Fibroblast of villous mesenchyme (primary cell): ENCODE results near the gene ITGA4. TPM values are rescaled to one million over a fixed set of nuclear protein-coding genes. Genes with fewer than 3 reads are reported as not detected.

Experiments used
- DNase-seq: peaks from one replicate; pipeline ENCODE4 v3.0.0-alpha.2; 2010; ENCODE audit warnings: low read depth
- H3K4me3 ChIP-seq: 2 replicates; pipeline ENCODE4 v1.5.1; 2011; ENCODE audit warnings: low read depth, mild to moderate bottlenecking, low read length
- total RNA-seq: library from RNA; depleted of rRNA; stranded (reverse); fragments of >200 nt; gene quantifications from 2 replicates; pipeline ENCODE4 v1.2.3, GENCODE V29; 2012
- TF ChIP-seq, protein P1 (sequence below): IDR thresholded peaks from 2 replicates; pipeline ENCODE4 v1.5.1; 2012; ENCODE audit warnings: low read depth, mild to moderate bottlenecking, low read length; ENCODE audit not compliant: insufficient read depth

The ITGA4 gene
- total RNA-seq, 1 donor = 132 TPM

DNA sequence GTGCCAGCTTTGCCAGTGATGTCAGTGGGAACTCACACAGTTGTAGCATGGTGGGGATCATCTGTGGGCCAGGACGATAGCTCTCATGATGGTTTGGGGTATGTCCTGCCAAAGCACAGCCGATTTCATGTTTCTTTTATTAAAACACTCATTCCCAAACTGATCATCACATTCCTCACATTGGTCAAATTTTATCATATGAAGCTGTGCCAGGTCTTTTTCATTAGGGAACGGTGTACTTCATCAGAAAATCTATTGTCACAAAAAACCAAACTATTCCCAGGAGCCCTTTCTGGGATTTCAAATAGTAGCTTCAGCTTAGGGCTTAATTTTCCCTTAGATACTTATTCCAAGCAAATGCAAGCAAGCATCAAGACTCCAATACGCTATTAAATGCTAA, 42.0 kb downstream of the ITGA4 start:
- TF ChIP-seq, protein P1, sequence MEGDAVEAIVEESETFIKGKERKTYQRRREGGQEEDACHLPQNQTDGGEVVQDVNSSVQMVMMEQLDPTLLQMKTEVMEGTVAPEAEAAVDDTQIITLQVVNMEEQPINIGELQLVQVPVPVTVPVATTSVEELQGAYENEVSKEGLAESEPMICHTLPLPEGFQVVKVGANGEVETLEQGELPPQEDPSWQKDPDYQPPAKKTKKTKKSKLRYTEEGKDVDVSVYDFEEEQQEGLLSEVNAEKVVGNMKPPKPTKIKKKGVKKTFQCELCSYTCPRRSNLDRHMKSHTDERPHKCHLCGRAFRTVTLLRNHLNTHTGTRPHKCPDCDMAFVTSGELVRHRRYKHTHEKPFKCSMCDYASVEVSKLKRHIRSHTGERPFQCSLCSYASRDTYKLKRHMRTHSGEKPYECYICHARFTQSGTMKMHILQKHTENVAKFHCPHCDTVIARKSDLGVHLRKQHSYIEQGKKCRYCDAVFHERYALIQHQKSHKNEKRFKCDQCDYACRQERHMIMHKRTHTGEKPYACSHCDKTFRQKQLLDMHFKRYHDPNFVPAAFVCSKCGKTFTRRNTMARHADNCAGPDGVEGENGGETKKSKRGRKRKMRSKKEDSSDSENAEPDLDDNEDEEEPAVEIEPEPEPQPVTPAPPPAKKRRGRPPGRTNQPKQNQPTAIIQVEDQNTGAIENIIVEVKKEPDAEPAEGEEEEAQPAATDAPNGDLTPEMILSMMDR = no peak
- no peak overlapping the region for H3K4me3 ChIP-seq
- DNase-seq = no peak

DNA sequence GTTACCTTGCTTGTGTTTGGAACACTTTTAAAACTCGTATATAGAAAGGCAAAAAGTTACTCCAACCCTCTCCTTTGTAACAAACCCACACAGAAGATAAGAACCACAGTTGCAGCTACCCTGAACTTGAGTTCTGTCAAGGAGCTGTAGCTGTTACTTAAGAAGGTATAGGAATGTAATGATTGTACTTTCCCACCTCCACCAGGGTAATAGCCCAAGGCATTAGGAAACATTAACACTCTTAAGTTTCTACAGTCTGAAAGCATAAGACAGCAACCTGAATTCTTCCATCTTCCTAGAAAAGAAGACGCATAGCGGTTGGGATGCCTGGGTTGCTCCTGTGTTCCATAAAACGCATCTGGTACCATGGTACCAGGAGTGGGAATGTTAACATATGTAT, 43.0 kb downstream of the ITGA4 start:
- no peak overlapping the region for H3K4me3 ChIP-seq
- DNase-seq = no peak
- TF ChIP-seq, protein P1 = no peak

DNA sequence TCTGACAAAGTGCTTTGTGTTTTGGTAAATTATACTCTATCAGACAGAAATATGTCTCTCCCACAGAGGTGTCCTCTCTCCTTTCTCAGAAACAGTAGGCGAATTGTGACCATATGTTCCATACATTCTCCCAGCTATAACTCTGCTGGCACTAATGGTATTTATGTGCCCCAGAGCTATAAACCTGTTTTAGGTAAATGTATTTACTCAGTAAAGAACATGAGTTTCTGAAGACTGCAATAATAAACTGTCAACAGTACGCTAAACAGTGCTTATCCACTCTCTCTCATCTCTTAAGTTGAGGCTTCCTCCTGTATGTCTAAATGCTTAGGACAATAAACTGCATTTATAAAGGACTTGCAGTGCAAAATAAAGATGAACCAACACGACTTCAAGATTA, 58.5 kb downstream of the ITGA4 start:
- TF ChIP-seq, protein P1 = no peak
- no peak overlapping the region for H3K4me3 ChIP-seq

DNA sequence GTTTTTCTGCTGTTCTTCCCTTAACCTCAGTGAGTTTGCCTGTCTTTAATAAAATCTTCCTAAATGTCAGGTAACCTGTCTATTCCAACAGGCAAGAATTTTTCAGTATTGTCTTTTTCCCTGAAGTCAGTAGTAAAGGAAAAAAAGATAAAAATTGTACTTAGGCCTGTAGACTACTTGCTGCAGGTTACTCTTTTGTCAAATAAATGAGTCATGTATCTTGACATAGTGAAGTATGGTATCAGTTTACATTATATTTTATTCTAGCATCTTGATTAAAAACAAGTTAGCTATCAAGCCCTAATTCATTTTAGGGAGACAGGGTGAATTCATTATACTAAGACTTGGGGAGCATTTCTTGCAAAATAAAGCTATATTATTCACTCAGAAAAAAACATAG, 59.8 kb downstream of the ITGA4 start:
- TF ChIP-seq, protein P1 = no peak
- no peak overlapping the region for H3K4me3 ChIP-seq
- no peak for DNase-seq

More for the DNA sequence above, 58.5 kb downstream of the ITGA4 start:
- DNase-seq = no peak

DNA sequence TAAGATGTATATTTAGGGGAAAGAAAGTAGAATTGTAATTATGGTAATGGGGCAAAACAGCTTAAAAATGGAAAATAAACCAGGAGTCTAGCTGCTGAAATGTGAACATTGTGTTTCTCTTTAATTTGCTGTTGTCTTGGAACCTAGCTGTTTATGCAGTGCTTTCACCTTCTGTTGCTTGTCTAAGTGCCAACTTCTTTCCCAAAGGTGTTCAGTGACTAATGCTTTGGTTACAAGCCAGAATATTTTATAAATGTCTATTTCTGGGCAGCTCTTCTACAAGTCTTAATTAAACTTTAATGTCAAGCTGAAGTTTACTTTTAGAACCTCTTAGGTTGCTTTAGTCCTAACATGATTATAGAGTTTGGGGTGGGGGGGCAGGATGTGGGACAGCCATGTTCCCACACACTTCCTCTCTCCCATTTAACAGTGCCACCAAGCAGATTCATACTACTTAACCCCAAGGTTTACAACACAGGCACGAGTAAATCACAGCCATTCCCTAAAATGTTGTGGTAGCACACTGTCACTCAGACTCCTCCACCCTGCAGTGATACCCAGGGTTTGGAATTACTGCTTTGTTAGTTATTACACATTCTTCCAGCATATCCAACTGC, 60.6 kb downstream of the ITGA4 start:
- TF ChIP-seq, protein P1 = no peak
- no peak for DNase-seq
- H3K4me3 ChIP-seq = no peak overlapping the region

DNA sequence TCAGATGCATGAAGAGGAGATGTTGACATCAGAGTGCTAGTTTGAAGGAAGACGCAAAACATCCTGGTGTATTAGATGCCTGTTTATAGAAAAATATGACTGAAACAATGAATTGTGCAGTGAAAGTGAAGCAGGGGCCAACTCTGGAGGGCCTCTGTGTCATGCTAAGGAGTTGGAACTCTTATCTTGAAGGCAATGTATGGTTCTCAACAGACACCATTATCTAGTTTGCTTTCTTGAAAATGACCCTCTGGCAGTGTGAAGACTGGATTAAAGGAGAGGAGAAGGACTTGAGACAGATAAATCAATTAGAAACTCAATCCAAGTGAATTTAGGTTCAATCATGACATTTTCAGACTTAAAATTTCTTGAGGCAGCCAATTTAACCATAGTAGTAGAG, 63.1 kb downstream of the ITGA4 start:
- H3K4me3 ChIP-seq = no peak overlapping the region
- TF ChIP-seq, protein P1 = no peak
- no peak for DNase-seq

DNA sequence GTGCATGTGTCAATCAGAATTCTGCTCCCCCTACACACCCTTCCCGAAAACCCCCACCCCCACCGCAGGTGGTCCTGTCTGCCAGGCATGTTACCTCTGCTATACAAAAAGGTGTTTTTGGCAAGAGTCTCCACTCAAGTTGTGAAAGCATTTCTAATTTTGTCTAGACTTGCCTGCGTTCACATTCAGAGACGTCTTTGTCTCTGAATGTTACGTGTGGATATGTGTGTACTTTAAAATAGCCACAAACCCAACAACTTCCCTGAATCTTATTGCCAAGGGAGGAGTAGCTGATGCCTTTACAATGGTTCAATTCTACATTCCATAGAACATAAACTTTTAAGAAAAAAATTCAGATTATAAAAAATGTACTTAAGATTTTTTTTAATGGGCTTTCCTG, 66.6 kb downstream of the ITGA4 start:
- DNase-seq = no peak
- TF ChIP-seq, protein P1 = no peak
- H3K4me3 ChIP-seq = no peak overlapping the region
